ENCODE data around the gene TACC2.

Gene TACC2

DNA sequence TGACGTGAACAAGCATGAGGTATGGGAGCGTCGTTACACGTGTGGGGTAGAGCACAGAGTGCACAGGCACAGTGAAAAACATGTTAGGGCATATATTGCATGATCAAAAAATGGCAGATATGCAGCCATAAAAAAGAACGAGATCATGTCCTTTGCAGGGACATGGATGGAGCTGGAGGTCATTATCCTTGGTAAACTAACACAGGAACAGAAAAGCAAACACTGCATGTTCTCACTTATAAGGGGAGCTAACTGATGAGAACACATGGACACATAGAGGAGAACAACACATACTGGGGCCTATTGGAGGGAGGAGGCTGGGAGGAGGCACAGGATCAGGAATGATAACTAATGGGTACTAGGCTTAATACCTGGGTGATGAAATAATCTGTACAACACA, 66.3 kb downstream of the TACC2 start:
- no peak for TF ChIP-seq POLR2AphosphoS5 (IDR thresholded peaks at IDR 0.05; ENCODE audit: low read depth, low read length)
- no peak for TF ChIP-seq REST (IDR thresholded peaks at IDR 0.05; ENCODE audit: insufficient read depth in 1 of 2, low read depth in 2 of 2, low read length in 2 of 2)
- TF ChIP-seq TAF1 (IDR thresholded peaks at IDR 0.05; ENCODE audit: borderline replicate concordance, insufficient read depth, low read length), result no peak
- TF ChIP-seq SIN3A (IDR thresholded peaks at IDR 0.05; ENCODE audit: borderline replicate concordance, insufficient read depth, low read length), result no peak
- TF ChIP-seq FOXP2 (optimal IDR thresholded peaks at IDR 0.05; ENCODE audit: borderline replicate concordance, extremely low read depth, extremely low read length, insufficient read depth), result no peak

DNA sequence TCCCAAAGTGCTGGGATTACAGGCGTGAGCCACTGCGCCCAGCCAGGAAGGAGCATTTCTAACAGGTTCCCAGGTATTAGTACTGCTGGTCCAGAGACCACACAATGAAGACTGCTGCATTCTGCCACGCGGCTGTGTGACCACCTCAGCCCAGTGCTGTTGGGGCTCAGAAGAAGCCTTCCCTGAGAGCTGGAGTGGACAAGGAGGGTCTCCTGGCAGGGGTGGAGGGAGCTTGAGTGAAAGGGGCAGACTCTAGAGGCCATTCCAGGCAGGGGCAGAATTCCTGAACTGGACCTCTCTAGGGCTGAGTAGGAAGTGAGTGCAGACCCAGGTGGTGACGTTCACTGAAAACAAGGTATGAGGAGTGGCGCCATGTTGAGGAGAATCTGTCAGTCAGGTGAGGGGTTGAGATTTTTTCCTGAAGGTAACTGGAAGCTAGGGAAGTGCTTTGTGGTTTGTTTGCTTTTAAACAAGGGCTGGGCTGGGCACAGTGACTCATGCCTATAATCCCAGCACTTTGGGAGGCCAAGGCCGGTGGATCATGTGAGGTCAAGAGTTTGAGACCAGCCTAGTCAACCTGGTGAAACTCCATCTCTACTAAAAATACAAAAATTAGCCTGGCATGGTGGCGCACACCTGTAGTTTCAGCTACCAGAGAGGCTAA, 67.6 kb downstream of the TACC2 start:
- TF ChIP-seq SIN3A (IDR thresholded peaks at IDR 0.05; ENCODE audit: borderline replicate concordance, insufficient read depth, low read length) (no peak), REST (IDR thresholded peaks at IDR 0.05; ENCODE audit: insufficient read depth in 1 of 2, low read depth in 2 of 2, low read length in 2 of 2) (no peak), TAF1 (IDR thresholded peaks at IDR 0.05; ENCODE audit: borderline replicate concordance, insufficient read depth, low read length) (no peak), FOXP2 (optimal IDR thresholded peaks at IDR 0.05; ENCODE audit: borderline replicate concordance, extremely low read depth, extremely low read length, insufficient read depth) (no peak), POLR2AphosphoS5 (IDR thresholded peaks at IDR 0.05; ENCODE audit: low read depth, low read length) (no peak)

- TF ChIP-seq FOXP2 (optimal IDR thresholded peaks at IDR 0.05; ENCODE audit: borderline replicate concordance, extremely low read depth, extremely low read length, insufficient read depth) (no peak), REST (IDR thresholded peaks at IDR 0.05; ENCODE audit: insufficient read depth in 1 of 2, low read depth in 2 of 2, low read length in 2 of 2) (no peak), TAF1 (IDR thresholded peaks at IDR 0.05; ENCODE audit: borderline replicate concordance, insufficient read depth, low read length) (no peak), SIN3A (IDR thresholded peaks at IDR 0.05; ENCODE audit: borderline replicate concordance, insufficient read depth, low read length) (no peak), POLR2AphosphoS5 (IDR thresholded peaks at IDR 0.05; ENCODE audit: low read depth, low read length) (no peak)
Observed at GRCh38 chr10:122057841-122058413, 69.0 kb downstream of the TACC2 start.

DNA sequence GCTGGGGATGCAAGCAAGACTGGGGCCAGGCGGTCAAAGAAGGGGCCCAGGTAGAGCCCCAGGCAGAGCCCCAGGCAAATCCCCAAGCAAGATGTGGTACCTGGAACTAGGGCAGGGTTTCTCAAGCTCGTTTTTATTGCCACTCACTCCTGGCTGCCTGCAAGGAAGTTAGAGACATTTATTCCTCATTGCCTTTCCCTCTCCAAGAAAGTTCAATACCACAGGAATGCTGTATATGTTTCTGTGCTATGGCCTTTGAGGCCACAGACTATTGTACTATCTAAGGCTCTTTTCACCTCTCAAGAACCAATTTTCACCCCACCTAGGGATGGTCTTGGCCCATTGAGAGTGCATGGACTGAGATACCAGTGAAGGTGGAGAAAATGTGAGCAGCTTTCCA, 71.3 kb downstream of the TACC2 start:
- TF ChIP-seq REST (IDR thresholded peaks at IDR 0.05; ENCODE audit: insufficient read depth in 1 of 2, low read depth in 2 of 2, low read length in 2 of 2) (no peak), TAF1 (IDR thresholded peaks at IDR 0.05; ENCODE audit: borderline replicate concordance, insufficient read depth, low read length) (no peak), SIN3A (IDR thresholded peaks at IDR 0.05; ENCODE audit: borderline replicate concordance, insufficient read depth, low read length) (no peak), POLR2AphosphoS5 (IDR thresholded peaks at IDR 0.05; ENCODE audit: low read depth, low read length) (no peak)

Data from PFSK-1 (cell line).